Measurements from ENCODE around the gene NLE1.
"Not testable (repeated sequence)": the region's sequence is repeated elsewhere in the genome, so short reads cannot be mapped to it uniquely, and the experiment has no call there.

Gene NLE1

DNA sequence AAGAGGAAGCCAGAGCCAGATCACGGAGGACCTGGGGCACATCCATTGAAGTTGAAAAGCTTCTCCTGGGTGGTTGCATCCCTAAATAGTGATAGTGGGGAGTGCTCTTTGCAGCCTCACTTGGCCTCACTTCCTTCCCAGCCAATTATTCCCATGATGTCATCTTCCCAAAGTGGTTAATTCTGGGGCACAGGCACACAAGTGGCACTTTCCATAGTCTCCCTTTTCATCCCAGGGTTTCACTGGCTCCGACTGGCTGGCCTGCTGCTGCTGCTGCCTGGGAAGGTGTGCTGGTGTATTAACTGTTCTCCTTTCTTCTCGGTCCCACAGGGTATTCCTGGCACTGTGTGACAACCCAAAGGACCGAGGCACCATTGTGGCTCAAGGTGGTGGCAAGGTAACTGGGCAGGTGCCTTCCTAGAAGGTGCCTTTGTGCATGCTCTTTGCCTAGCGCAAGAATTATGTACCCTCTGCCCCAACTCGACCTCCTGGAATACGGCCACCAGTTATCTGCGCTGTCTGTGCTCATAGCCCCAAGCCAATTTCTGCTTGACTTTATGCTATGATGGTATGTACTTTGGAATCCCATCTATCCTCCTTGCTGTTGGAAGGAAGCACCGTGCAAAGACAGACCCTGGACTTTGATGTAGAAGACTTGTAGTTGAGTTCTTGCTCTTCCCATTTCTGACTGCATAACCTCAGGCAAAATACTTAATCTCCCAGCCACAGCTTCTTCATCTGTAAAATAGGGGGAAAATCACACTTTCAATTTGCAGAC, 33.7 kb upstream of the NLE1 start:
- Histone ChIP-seq H3K9me3 (ENCODE audit: control insufficient read depth in 2 of 2, low read length in 2 of 2) (no peaks in the 10 kb centered on the region), H3K4me3 (ENCODE audit: low read length in 2 of 2) (no peak overlapping the region), H3K36me3 (ENCODE audit: control insufficient read depth in 2 of 2, insufficient read depth in 2 of 2, low read length in 2 of 2) (no peaks in the 10 kb centered on the region), H3K9ac (ENCODE audit: low read depth in 1 of 2, low read length in 2 of 2) (no peak overlapping the region), H3K27ac (ENCODE audit: low read depth in 2 of 2, low read length in 2 of 2) (no peak overlapping the region), H3K27me3 (ENCODE audit: control insufficient read depth in 2 of 2, insufficient read depth in 2 of 2, low read length in 2 of 2) (no peaks in the 10 kb centered on the region), H3K4me1 (ENCODE audit: control insufficient read depth in 2 of 2, insufficient read depth in 2 of 2, low read length in 2 of 2) (no peaks in the 10 kb centered on the region)

DNA sequence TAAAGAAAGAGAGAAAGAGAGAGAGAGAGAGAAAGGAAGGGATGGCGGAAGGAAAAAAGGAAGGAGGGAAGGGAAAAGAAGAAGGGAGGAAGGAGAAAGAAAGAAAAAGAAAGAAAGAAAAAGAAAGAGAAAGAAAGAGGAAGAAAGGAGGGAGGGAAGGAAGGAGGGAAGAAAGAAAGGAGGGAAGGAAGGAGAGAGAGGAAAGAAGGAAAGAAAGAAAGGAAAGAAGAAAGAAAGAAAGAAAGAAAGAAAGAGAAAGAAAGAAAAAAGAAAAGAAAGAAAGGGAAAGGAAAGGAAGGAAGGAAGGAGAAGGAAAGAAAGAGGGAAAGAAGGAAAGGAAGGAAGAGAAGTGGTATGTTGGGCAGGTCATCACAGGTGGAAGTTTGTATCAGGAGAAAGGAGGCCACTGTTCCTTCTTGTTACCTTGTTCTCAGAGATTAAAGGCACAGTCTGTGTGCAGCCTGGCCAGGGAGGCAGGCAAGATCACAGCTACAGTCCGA, 32.8 kb upstream of the NLE1 start:
- no peaks in the 10 kb centered on the region for H3K4me1 ChIP-seq (ENCODE audit: control insufficient read depth in 2 of 2, insufficient read depth in 2 of 2, low read length in 2 of 2)
- no peak overlapping the region for H3K27ac ChIP-seq (ENCODE audit: low read depth in 2 of 2, low read length in 2 of 2)
- no peaks in the 10 kb centered on the region for H3K27me3 ChIP-seq (ENCODE audit: control insufficient read depth in 2 of 2, insufficient read depth in 2 of 2, low read length in 2 of 2)
- no peaks in the 10 kb centered on the region for H3K9me3 ChIP-seq (ENCODE audit: control insufficient read depth in 2 of 2, low read length in 2 of 2)
- H3K36me3 ChIP-seq (ENCODE audit: control insufficient read depth in 2 of 2, insufficient read depth in 2 of 2, low read length in 2 of 2), result no peaks in the 10 kb centered on the region
- no peak overlapping the region for H3K4me3 ChIP-seq (ENCODE audit: low read length in 2 of 2)
- no peak overlapping the region for H3K9ac ChIP-seq (ENCODE audit: low read depth in 1 of 2, low read length in 2 of 2)

DNA sequence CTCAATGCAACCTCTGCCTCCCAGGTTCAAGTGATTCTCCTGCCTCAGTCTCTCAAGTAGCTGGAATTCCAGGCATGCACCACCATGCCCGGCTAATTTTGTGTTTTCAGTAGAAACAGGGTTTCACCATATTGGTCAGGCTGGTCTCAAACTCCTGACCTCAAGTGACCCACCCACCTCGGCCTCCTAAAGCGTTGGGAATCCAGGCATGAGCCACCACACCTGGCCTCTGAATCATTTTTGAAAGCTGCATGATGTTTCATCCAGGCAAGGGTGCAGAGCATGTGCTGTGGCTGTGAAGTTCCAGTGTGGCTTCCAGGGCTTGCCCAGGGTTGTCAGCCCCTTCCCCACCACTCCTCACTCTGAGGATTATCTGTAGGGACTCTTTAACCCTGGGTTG, 30.2 kb upstream of the NLE1 start:
- not testable (repeated sequence) for H3K4me3 ChIP-seq (ENCODE audit: low read length in 2 of 2); H3K4me1 ChIP-seq (ENCODE audit: control insufficient read depth in 2 of 2, insufficient read depth in 2 of 2, low read length in 2 of 2); H3K9ac ChIP-seq (ENCODE audit: low read depth in 1 of 2, low read length in 2 of 2); H3K27ac ChIP-seq (ENCODE audit: low read depth in 2 of 2, low read length in 2 of 2); H3K27me3 ChIP-seq (ENCODE audit: control insufficient read depth in 2 of 2, insufficient read depth in 2 of 2, low read length in 2 of 2); H3K36me3 ChIP-seq (ENCODE audit: control insufficient read depth in 2 of 2, insufficient read depth in 2 of 2, low read length in 2 of 2); H3K9me3 ChIP-seq (ENCODE audit: control insufficient read depth in 2 of 2, low read length in 2 of 2)

DNA sequence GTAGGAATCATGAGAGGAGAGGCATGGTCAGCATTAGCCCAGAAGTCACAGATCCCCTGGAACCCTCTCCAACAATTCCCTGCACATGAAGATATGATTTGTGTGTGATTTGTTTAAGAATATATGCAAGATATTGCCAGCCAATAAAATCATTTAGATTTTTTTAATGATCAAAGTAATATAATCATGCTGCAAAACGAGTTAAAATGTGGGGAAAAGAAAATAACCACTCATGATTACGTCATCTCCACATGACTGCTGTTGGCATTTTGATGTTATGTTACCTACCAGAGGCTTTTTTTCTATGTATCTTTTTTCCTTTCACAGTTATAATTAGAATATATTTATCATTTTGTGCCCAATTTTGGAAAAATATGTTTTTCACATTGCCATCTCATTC, 29.7 kb upstream of the NLE1 start:
- Histone ChIP-seq H3K9ac (ENCODE audit: low read depth in 1 of 2, low read length in 2 of 2) (no peak overlapping the region), H3K9me3 (ENCODE audit: control insufficient read depth in 2 of 2, low read length in 2 of 2) (no peaks in the 10 kb centered on the region), H3K36me3 (ENCODE audit: control insufficient read depth in 2 of 2, insufficient read depth in 2 of 2, low read length in 2 of 2) (no peaks in the 10 kb centered on the region), H3K27me3 (ENCODE audit: control insufficient read depth in 2 of 2, insufficient read depth in 2 of 2, low read length in 2 of 2) (no peaks in the 10 kb centered on the region), H3K4me1 (ENCODE audit: control insufficient read depth in 2 of 2, insufficient read depth in 2 of 2, low read length in 2 of 2) (no peaks in the 10 kb centered on the region), H3K27ac (ENCODE audit: low read depth in 2 of 2, low read length in 2 of 2) (no peak overlapping the region), H3K4me3 (ENCODE audit: low read length in 2 of 2) (no peak overlapping the region)

DNA sequence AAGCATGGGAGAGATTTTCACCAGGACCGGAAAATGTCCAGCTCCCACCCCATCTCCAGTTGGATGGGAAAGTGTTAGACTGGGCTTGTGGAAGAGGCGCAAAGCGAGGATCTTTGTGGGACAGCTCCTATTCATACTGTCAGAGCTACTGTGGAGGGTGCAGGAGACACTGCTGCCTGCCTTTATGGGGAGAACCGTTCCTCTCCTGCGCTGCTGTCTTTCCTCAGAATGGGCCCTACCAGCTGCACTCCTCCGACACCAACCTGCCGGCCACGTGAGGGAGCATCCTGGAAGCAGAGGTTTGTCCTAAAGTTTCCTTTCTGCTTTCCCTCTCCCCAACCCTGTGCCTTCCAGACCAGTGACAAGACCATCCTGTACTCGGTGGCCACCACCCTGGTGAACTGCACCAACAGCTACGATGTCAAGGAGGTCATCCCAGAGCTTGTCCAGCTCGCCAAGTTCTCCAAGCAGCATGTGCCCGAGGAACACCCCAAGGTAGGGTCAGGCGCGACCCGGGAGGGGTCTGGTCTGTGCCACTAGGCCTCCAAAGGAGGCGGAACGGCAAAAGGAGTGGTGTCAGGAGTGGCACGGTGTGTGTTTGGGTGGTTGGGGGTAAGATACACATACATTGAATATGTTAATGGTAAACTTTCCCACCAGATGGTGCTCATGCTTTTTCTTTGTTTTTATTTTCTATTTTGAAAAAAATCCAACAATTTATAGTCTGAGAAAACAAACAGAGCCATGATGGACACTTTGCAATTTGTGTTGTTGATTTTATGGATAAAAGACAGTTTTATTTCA, 29.1 kb upstream of the NLE1 start:
- Histone ChIP-seq H3K9ac (ENCODE audit: low read depth in 1 of 2, low read length in 2 of 2) (no peak overlapping the region), H3K27me3 (ENCODE audit: control insufficient read depth in 2 of 2, insufficient read depth in 2 of 2, low read length in 2 of 2) (no peaks in the 10 kb centered on the region), H3K9me3 (ENCODE audit: control insufficient read depth in 2 of 2, low read length in 2 of 2) (no peaks in the 10 kb centered on the region), H3K36me3 (ENCODE audit: control insufficient read depth in 2 of 2, insufficient read depth in 2 of 2, low read length in 2 of 2) (no peaks in the 10 kb centered on the region), H3K4me1 (ENCODE audit: control insufficient read depth in 2 of 2, insufficient read depth in 2 of 2, low read length in 2 of 2) (no peaks in the 10 kb centered on the region), H3K27ac (ENCODE audit: low read depth in 2 of 2, low read length in 2 of 2) (no peak overlapping the region), H3K4me3 (ENCODE audit: low read length in 2 of 2) (no peak overlapping the region)

DNA sequence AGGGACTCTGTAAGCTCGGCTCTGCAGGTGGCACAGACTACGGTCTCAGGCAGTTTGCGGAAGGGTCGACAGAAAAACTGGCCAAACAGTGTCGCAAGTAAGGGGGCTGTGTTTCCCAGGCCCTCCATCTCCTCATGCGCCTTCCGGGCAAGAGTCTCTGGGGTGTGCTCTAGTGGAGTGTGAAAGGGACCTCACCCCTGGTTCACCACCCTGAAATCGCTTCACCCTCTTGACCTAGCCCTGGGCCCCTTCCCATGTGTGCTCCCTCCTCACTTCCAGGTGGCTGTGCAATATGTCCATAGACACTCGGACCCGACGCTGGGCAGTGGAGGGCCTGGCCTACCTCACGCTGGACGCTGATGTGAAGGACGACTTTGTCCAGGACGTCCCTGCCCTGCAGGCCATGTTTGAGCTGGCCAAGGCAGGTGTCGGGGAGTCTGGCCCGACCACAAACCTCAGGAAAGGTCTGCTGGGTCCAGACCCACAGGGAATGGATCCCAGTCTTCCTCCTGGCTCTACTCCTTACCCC, 27.8 kb upstream of the NLE1 start:
- H3K36me3 ChIP-seq (ENCODE audit: control insufficient read depth in 2 of 2, insufficient read depth in 2 of 2, low read length in 2 of 2), result no peaks in the 10 kb centered on the region

DNA sequence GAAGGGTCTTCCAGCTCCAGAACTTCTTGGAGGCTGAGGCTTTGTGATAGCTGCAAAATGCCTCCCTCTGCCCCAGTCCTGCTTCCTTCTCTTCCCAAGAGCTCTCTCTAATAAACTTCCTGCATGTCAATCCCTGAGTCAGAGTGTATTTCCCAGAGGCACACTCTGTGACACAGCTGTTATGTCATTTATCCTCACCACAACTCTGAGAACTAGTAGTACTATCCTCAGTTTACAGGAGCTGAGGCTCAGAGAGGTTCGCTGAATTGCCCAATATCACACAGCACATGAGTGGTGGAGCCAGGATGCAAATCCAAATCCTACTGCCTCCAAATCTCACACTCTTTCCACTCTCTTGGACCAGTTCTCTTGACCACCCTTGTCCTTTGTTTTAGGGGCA, 25.6 kb upstream of the NLE1 start:
- H3K9ac ChIP-seq (ENCODE audit: low read depth in 1 of 2, low read length in 2 of 2), result no peak overlapping the region
- no peaks in the 10 kb centered on the region for H3K36me3 ChIP-seq (ENCODE audit: control insufficient read depth in 2 of 2, insufficient read depth in 2 of 2, low read length in 2 of 2)
- no peak overlapping the region for H3K4me3 ChIP-seq (ENCODE audit: low read length in 2 of 2)
- no peaks in the 10 kb centered on the region for H3K9me3 ChIP-seq (ENCODE audit: control insufficient read depth in 2 of 2, low read length in 2 of 2)
- H3K27me3 ChIP-seq (ENCODE audit: control insufficient read depth in 2 of 2, insufficient read depth in 2 of 2, low read length in 2 of 2), result peaks cover 0 to 2% of the 10 kb centered on the region in 2 donors
- no peak overlapping the region for H3K27ac ChIP-seq (ENCODE audit: low read depth in 2 of 2, low read length in 2 of 2)
- H3K4me1 ChIP-seq (ENCODE audit: control insufficient read depth in 2 of 2, insufficient read depth in 2 of 2, low read length in 2 of 2), result no peaks in the 10 kb centered on the region

More for the DNA sequence above, 27.8 kb upstream of the NLE1 start:
- Histone ChIP-seq H3K27ac (ENCODE audit: low read depth in 2 of 2, low read length in 2 of 2) (no peak overlapping the region), H3K27me3 (ENCODE audit: control insufficient read depth in 2 of 2, insufficient read depth in 2 of 2, low read length in 2 of 2) (no peaks in the 10 kb centered on the region), H3K9ac (ENCODE audit: low read depth in 1 of 2, low read length in 2 of 2) (no peak overlapping the region), H3K4me1 (ENCODE audit: control insufficient read depth in 2 of 2, insufficient read depth in 2 of 2, low read length in 2 of 2) (no peaks in the 10 kb centered on the region), H3K4me3 (ENCODE audit: low read length in 2 of 2) (no peak overlapping the region), H3K9me3 (ENCODE audit: control insufficient read depth in 2 of 2, low read length in 2 of 2) (no peaks in the 10 kb centered on the region)

DNA sequence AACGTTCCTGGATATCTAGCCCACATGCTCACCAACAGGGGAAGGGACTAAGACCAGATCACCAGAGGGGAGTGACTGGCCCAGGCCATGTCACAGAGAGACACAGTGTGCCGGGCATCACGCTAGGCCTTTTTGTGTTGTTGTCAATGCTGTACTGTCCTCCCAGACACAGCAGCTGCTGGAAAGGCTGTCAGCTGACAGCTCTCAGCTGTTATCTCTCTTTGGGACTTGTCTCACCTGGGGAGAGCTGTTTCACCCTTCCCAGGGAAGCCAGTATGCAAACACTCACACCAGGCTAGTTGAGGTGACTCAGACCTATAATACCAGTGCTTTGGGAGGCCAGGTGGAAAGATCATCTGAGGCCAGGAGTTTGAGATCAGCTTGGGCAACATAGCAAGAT, 24.9 kb upstream of the NLE1 start:
- no peak overlapping the region for H3K9ac ChIP-seq (ENCODE audit: low read depth in 1 of 2, low read length in 2 of 2)
- no peak overlapping the region for H3K4me3 ChIP-seq (ENCODE audit: low read length in 2 of 2)
- H3K9me3 ChIP-seq (ENCODE audit: control insufficient read depth in 2 of 2, low read length in 2 of 2), result no peaks in the 10 kb centered on the region
- peaks cover 0 to 2% of the 10 kb centered on the region in 2 donors for H3K27me3 ChIP-seq (ENCODE audit: control insufficient read depth in 2 of 2, insufficient read depth in 2 of 2, low read length in 2 of 2)
- H3K4me1 ChIP-seq (ENCODE audit: control insufficient read depth in 2 of 2, insufficient read depth in 2 of 2, low read length in 2 of 2), result no peaks in the 10 kb centered on the region
- no peak overlapping the region for H3K27ac ChIP-seq (ENCODE audit: low read depth in 2 of 2, low read length in 2 of 2)
- no peaks in the 10 kb centered on the region for H3K36me3 ChIP-seq (ENCODE audit: control insufficient read depth in 2 of 2, insufficient read depth in 2 of 2, low read length in 2 of 2)

DNA sequence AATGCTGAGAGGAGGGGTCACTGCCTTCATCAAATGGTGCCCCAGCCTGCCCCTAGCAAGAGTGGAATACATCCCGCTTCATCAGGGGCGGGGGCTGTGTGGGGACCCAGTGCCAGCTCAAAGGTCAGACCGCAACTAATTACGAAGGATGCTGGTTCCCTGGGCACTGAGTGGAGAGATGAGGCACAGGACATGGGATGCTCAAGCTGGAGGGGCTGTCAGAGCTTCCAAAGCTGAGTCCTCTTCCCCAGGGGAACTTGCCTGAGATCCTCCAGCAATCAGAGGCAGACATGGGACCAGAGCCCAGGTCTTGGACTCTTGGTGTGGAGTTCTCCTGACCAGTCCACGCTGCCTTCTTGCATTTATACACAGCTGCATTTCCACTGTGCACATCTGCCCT, 24.4 kb upstream of the NLE1 start:
- Histone ChIP-seq H3K27me3 (ENCODE audit: control insufficient read depth in 2 of 2, insufficient read depth in 2 of 2, low read length in 2 of 2) (peaks cover 0 to 2% of the 10 kb centered on the region in 2 donors), H3K27ac (ENCODE audit: low read depth in 2 of 2, low read length in 2 of 2) (no peak overlapping the region), H3K36me3 (ENCODE audit: control insufficient read depth in 2 of 2, insufficient read depth in 2 of 2, low read length in 2 of 2) (no peaks in the 10 kb centered on the region), H3K4me3 (ENCODE audit: low read length in 2 of 2) (no peak overlapping the region), H3K9ac (ENCODE audit: low read depth in 1 of 2, low read length in 2 of 2) (no peak overlapping the region), H3K9me3 (ENCODE audit: control insufficient read depth in 2 of 2, low read length in 2 of 2) (no peaks in the 10 kb centered on the region), H3K4me1 (ENCODE audit: control insufficient read depth in 2 of 2, insufficient read depth in 2 of 2, low read length in 2 of 2) (no peaks in the 10 kb centered on the region)

DNA sequence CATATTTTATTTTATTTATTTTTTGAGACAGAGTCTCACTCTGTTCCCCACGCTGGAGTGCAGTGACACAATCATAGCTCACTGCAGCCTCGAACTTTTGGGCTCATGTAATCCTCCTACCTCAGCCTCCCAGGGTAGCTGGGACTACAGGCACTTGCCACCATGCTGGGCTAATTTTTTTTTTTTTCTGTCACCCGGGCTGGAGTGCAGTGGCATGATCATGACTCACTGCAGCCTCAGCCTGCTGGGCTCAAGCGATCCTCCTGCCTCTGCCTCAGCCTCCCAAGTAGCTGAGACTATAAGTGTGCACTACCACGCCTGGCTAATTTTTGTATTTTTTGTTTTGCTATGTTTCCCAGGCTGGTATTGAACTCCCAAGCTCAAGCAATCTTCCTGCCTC, 22.6 kb upstream of the NLE1 start:
- Histone ChIP-seq H3K9ac (ENCODE audit: low read depth in 1 of 2, low read length in 2 of 2) (no peak overlapping the region), H3K4me1 (ENCODE audit: control insufficient read depth in 2 of 2, insufficient read depth in 2 of 2, low read length in 2 of 2) (no peaks in the 10 kb centered on the region), H3K27ac (ENCODE audit: low read depth in 2 of 2, low read length in 2 of 2) (no peak overlapping the region), H3K9me3 (ENCODE audit: control insufficient read depth in 2 of 2, low read length in 2 of 2) (no peaks in the 10 kb centered on the region), H3K27me3 (ENCODE audit: control insufficient read depth in 2 of 2, insufficient read depth in 2 of 2, low read length in 2 of 2) (peaks cover 0 to 2% of the 10 kb centered on the region in 2 donors), H3K36me3 (ENCODE audit: control insufficient read depth in 2 of 2, insufficient read depth in 2 of 2, low read length in 2 of 2) (no peaks in the 10 kb centered on the region), H3K4me3 (ENCODE audit: low read length in 2 of 2) (no peak overlapping the region)
